ENCODE data around the gene ELANE. TPM values are rescaled to one million over a fixed set of nuclear protein-coding genes. Genes with fewer than 3 reads are reported as not detected.

ELANE gene
- total and polyA plus RNA-seq, 10 donors, result 2.8 to 137 (median 9.8) TPM

- peak overlapping the region in 5 of 8 donors; percentile 12 to 46 (median 22) for H3K4me3 ChIP-seq
- peak overlapping the region in 2 of 8 donors; percentile 7 to 13 for H3K27ac ChIP-seq
- TF ChIP-seq POLR2AphosphoS5 (IDR thresholded peaks at IDR 0.05), result peak in 1 of 3 donors; percentile 38
- TF ChIP-seq POLR2A (IDR thresholded peaks at IDR 0.05), result no peak
- intact Hi-C loops (cut with DNase I; ENCODE audit: low total_unique reads), result no loop called here
- DNase-seq, result peak; percentile 86
- H3K36me3 ChIP-seq, result no peaks in the 10 kb centered on the region
- H3K4me1 ChIP-seq, result peaks cover 0 to 67% (median 28%) of the 10 kb centered on the region in 6 donors
- peaks cover 3 to 97% (median 56%) of the 10 kb centered on the region in 7 donors for H3K27me3 ChIP-seq (replicated peaks in 1 of 7)
- H3K9me3 ChIP-seq, result no peaks in the 10 kb centered on the region
- 5 to 43% (median 9%) methylated on average over 1 to 46 of the region's 46 CpGs for WGBS, 5 donors
These were observed 8.8 kb upstream of the ELANE start for GRCh38 chr19:843180-843835.

DNA sequence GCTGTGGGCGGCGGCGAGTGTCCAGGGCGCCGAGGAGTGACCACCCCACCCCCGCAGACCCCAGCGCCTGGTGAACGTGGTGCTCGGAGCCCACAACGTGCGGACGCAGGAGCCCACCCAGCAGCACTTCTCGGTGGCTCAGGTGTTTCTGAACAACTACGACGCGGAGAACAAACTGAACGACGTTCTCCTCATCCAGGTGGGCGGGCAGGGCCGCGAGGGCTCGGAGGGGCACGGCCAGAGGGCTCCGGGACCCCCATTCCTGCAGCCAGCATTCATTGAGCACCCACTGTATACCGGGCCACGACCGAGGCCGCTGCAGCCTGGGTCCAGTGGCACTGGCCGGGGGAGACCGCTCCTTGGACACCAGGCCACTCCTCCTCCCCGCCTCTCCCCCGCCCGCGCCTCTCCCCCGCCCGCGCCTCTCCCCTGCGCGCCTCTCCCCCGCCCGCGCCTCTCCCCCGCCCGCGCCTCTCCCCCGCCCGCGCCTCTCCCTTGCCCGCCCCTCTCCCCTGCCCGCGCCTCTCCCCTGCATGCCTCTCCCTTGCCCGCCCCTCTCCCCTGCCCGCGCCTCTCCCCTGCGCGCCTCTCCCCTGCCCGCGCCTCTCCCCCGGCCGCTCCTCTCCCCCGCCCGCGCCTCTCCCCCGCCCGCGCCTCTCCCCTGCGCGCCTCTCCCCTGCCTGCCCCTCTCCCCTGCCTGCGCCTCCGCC lies 8.1 kb upstream of the ELANE start:
- Histone ChIP-seq H3K36me3 (no peaks in the 10 kb centered on the region), H3K4me1 (peaks cover 0 to 69% (median 31%) of the 10 kb centered on the region in 6 donors), H3K27ac (peak overlapping the region in 2 of 8 donors; percentile 7 to 31), H3K27me3 (replicated peaks in 1 of 7) (peaks cover 3 to 97% (median 58%) of the 10 kb centered on the region in 7 donors), H3K9me3 (no peaks in the 10 kb centered on the region), H3K4me3 (peak overlapping the region in 5 of 8 donors; percentile 12 to 46 (median 22))
- TF ChIP-seq POLR2AphosphoS5 (IDR thresholded peaks at IDR 0.05), result no peak
- 5 to 57% (median 25%) methylated on average over 1 to 60 of the region's 70 CpGs for WGBS, 5 donors
- DNase-seq, result no peak
- intact Hi-C loops (cut with DNase I; ENCODE audit: low total_unique reads), result no loop called here

DNA sequence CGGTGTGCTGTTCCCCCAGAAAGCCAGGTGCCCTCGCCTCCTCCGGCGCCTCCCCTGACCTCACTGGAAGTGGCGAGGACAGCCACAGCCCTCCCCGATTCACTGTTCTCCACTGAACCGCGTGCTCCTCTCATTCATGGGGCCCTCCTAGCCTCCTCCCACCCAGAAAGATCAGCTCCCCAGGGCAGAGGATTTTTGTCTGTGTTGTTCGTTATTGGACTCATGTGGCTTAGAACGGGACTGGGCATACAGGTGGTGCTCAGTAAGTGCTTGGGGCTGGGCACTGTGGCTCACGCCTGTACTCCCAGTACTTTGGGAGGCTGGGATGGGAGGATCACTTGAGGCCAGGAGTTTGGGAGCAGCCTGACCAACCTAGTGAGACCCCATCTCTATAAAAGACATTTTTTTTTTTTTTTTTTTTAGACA lies 7.5 kb upstream of the ELANE start:
- intact Hi-C loops (cut with DNase I; ENCODE audit: low total_unique reads), result no loop called here
- H3K27ac ChIP-seq, result peak overlapping the region in 1 of 8 donors; percentile 31
- 18 to 48% (median 34%) methylated on average over 10 to 11 of the region's 11 CpGs for WGBS, 5 donors
- no peak for DNase-seq
- no peak overlapping the region for H3K4me3 ChIP-seq
- no peaks in the 10 kb centered on the region for H3K36me3 ChIP-seq
- no peak for TF ChIP-seq POLR2AphosphoS5 (IDR thresholded peaks at IDR 0.05)
- TF ChIP-seq POLR2A (IDR thresholded peaks at IDR 0.05), result no peak
- TF ChIP-seq CTCF (IDR thresholded peaks at IDR 0.05 in 8 of 11, conservative IDR thresholded peaks at IDR 0.05 in 3 of 11), result no peak
- H3K27me3 ChIP-seq (replicated peaks in 1 of 7), result peaks cover 3 to 98% (median 58%) of the 10 kb centered on the region in 7 donors
- peaks cover 0 to 63% (median 28%) of the 10 kb centered on the region in 6 donors for H3K4me1 ChIP-seq
- H3K9me3 ChIP-seq, result no peaks in the 10 kb centered on the region

- intact Hi-C loops (cut with DNase I; ENCODE audit: low total_unique reads), result no loop called here
- Histone ChIP-seq H3K36me3 (no peaks in the 10 kb centered on the region), H3K4me3 (no peak overlapping the region), H3K27me3 (replicated peaks in 1 of 7) (peaks cover 3 to 98% (median 60%) of the 10 kb centered on the region in 7 donors), H3K4me1 (peaks cover 0 to 63% (median 30%) of the 10 kb centered on the region in 6 donors), H3K9me3 (no peaks in the 10 kb centered on the region), H3K27ac (no peak overlapping the region)
- DNase-seq, result no peak
- 63 to 72% (median 70%) methylated on average over 36 to 37 of the region's 37 CpGs for WGBS, 5 donors
- no peak for TF ChIP-seq CTCF (IDR thresholded peaks at IDR 0.05 in 8 of 11, conservative IDR thresholded peaks at IDR 0.05 in 3 of 11)
- no peak for TF ChIP-seq POLR2AphosphoS5 (IDR thresholded peaks at IDR 0.05)
- TF ChIP-seq POLR2A (IDR thresholded peaks at IDR 0.05), result no peak
These were observed 6.2 kb upstream of the ELANE start for GRCh38 chr19:845707-846521.
